GM19328 (cell line): Measurements from ENCODE around the gene CORIN.

Experiments used
- ATAC-seq: cut with Tn5 transposase; IDR thresholded peaks from one replicate; pipeline ENCODE4 v1.9.1; 2021; ENCODE audit warnings: mild to moderate bottlenecking, moderate library complexity; ENCODE audit not compliant: unreplicated experiment

CORIN gene

GRCh38 chr4:47836641-47837093 lies 1.2 kb downstream of the CORIN start:
- peak; percentile 59 for ATAC-seq

- no peak for ATAC-seq
Measured at GRCh38 chr4:47835494-47835893, 2.4 kb downstream of the CORIN start.

GRCh38 chr4:47831026-47831679 lies 6.7 kb downstream of the CORIN start:
- ATAC-seq = no peak

- ATAC-seq = no peak
Measured at GRCh38 chr4:47830265-47831025, 7.4 kb downstream of the CORIN start.

- ATAC-seq = no peak
Measured at GRCh38 chr4:47829438-47829837, 8.4 kb downstream of the CORIN start.

GRCh38 chr4:47827343-47828047 lies 10.4 kb downstream of the CORIN start:
- no peak for ATAC-seq

GRCh38 chr4:47824840-47825239 lies 13.0 kb downstream of the CORIN start:
- ATAC-seq = no peak

GRCh38 chr4:47819178-47819577 lies 18.7 kb downstream of the CORIN start:
- ATAC-seq = no peak

GRCh38 chr4:47817275-47817674 lies 20.6 kb downstream of the CORIN start:
- no peak for ATAC-seq

- ATAC-seq = no peak
Measured at GRCh38 chr4:47816748-47817147, 21.1 kb downstream of the CORIN start.

- ATAC-seq = no peak
Measured at GRCh38 chr4:47814618-47815295, 23.1 kb downstream of the CORIN start.

- no peak for ATAC-seq
Measured at GRCh38 chr4:47809654-47810203, 28.1 kb downstream of the CORIN start.

GRCh38 chr4:47804598-47804997 lies 33.3 kb downstream of the CORIN start:
- ATAC-seq = no peak

- ATAC-seq = no peak
Measured at GRCh38 chr4:47801481-47802002, 36.3 kb downstream of the CORIN start.

- ATAC-seq = no peak
Measured at GRCh38 chr4:47798165-47798564, 39.7 kb downstream of the CORIN start.

GRCh38 chr4:47791965-47792364 lies 45.9 kb downstream of the CORIN start:
- no peak for ATAC-seq

GRCh38 chr4:47790105-47790504 lies 47.8 kb downstream of the CORIN start:
- ATAC-seq = no peak

- no peak for ATAC-seq
Measured at GRCh38 chr4:47788126-47788525, 49.7 kb downstream of the CORIN start.

- ATAC-seq = peak; percentile 55
Measured at GRCh38 chr4:47786958-47787370, 50.9 kb downstream of the CORIN start.

- ATAC-seq = no peak
Measured at GRCh38 chr4:47785153-47785552, 52.7 kb downstream of the CORIN start.

GRCh38 chr4:47784222-47784621 lies 53.6 kb downstream of the CORIN start:
- no peak for ATAC-seq
